Urothelium cell line (cell line): ENCODE results near the gene AHNAK2.

Source experiments
- DNase-seq: peaks from one replicate; pipeline ENCODE4 v3.0.0; 2011; ENCODE audit warnings: low spot score, mixed read lengths
- FAIRE-seq: peaks from 2 replicates; lab custom pipeline; 2011; peaks lifted over from hg19 to GRCh38; lab: Jason Lieb, UNC

Gene AHNAK2

GRCh38 chr14:104973385-104974145, 4.6 kb downstream of the AHNAK2 start:
- FAIRE-seq (peak; percentile 17), DNase-seq (peak; percentile 87)

- FAIRE-seq: peak; percentile 44
- no peak for DNase-seq
Measured at GRCh38 chr14:104973135-104973384, 5.1 kb downstream of the AHNAK2 start.

GRCh38 chr14:104972301-104973134, 5.7 kb downstream of the AHNAK2 start:
- FAIRE-seq (peak; percentile 20), DNase-seq (peak; percentile 69)

GRCh38 chr14:104971447-104972240, 6.5 kb downstream of the AHNAK2 start:
- no peak for DNase-seq
- no peak for FAIRE-seq

DNA sequence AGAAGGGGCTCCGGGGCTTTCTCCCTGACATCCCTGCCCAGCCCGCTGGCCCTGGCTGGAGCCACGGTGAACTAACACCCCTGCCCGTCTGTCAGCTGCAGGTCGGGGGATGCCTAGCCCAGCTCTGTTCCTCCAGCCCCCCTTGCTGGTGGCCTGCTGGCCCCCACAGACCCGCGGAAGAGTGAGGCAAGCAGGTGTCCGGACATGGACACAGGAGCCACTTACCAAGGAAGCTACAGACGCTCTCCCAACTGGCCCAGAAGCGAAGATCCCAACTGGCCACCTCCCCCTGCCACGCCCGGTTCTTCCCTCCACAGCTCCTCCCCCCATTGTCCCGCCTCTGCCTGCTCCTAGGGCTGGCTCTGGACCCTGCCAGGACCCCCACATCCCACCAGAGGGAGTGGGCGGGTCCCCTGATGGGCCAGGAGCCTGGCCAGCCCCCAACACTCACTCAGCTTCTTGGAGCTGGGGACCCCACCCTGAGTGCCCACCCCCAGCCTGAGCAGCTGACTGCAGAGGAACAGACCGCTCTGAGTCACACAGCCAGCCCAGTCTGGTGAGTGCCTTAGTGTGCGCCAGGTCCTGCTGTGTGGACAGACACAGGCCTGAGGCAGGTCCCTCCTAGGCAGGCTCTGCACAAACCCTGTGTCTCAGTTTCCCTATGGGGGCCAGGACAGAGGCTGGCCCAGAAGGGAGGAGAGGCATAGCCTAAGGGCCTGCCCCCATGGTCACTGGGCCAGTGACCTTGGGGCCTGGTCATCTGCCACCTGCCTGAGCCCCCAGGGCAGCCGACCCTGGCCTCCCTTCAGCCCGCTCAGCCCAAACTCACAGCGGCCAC, 7.7 kb downstream of the AHNAK2 start:
- peak; percentile 82 for FAIRE-seq

DNA sequence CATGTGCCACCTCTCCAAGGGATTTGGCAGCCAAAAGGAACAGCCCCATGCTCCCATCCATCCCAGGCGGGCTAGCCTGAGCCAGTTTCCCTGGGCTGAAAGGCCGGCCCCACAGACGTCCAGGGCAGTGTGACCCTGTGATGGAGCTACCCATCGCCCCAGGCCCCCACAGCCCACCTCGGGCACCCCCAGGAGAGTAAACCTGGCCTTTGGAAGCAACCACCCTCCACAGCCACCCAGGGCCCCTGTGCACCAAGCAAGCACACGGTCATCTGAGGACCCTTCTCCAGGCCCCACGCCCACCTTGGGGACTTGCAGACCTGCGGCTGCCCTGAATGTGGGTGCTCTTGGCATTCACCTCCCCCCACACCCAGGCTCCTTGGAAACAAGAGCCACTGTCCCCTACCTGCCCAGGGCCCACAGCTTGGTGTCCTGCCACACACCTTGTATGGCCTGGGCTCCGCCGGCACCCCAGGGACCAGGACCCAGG, 8.4 kb downstream of the AHNAK2 start:
- FAIRE-seq (no peak), DNase-seq (no peak)

More for the DNA sequence above, 7.7 kb downstream of the AHNAK2 start:
- DNase-seq: peak; percentile 73

DNA sequence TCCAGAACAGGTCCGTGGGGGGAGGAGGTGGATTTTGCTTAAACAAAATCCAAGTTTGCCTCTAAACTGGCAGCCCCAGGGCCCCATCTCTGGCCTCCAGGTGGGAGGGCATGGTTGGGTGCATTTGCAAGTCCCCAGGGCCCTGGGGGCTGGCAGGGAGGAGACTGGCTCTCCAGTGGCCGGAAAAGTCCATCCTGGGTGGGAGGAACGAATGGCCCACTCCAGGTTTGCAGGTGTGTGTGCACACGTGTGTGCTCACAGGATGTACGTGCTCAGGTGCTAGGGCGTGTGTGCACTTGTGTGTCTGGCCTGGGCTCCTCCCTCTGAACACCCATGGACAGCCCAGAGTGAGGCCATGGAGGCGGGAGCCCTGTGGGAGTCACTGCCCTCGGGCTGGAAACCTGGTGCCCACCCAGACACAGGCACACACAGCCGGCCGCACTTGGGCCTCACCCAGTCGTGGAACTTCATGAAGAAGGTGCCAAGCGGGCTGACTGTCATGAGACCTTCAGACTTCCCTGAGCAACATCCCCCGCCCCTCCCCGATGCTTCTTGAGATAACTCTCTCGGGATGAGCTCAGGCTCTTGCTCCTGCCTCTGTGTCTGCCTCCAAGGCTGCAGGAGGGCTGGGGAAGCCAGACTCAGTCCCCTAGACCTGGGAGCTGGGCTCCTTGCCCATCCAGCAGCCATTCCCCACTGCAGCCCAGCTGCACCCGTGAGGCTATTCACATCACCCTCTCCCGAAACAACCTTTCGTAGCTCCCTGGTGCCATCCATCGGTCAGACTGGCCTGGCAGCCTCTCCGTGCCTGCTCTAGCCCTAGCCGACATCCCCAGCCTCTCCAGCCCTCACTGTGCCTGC, 9.4 kb downstream of the AHNAK2 start:
- DNase-seq: no peak
- no peak for FAIRE-seq

DNA sequence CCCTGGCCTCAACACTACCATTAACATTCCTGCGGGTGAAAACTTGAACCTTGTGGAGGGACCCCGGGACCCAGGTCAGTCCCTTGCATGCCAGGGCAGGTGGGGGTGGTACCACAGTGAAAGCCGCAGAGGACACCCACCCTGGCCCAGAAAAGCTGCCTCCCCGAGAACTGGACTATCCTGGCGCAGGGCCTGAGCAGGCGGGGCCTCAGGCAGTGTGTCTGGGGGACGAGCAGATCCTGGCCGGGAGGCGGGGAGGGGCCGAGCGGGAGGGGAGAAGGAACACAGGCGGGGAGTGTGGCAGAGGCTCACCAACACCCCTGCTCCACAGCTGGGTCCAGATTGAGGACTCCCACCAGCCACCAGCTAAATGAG, 10.0 kb downstream of the AHNAK2 start:
- FAIRE-seq (no peak), DNase-seq (peak; percentile 71)

DNA sequence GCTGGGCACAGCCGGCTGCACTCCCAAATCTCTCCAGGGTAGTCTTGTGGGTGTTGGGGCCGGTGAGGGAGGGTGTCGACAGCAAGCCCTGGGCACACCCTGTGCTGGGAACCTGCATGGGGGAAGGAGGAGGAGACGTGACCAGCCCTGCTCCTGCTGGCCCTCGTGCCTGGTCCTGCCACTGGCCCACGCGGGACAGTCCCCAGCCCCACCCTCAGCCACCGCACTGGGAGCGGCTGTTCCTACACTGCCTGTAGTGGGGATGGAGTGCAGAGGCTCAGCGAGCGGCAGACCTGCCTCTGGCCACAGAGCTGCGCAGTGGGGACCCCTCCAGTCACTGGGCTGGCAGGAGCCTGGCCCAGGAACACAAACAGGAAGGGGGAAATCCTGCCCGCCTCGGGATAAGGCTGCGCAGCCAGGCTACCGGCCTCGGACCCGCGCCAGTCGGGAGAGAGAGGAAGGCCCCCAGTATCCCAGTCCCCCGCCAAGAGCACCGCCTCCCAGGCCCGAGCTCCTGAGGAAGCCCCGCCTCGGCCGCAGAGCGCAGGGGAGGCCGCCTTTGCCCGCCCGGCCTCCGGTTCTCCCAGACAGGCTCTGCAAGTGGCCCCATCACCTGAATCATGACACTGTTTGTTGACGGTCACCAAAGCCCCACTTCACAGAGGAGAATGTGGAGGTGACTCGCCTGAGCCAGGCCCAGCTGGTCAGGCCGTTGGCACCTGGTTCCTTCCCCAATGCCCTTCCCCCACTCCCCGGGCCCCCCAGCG, 10.6 kb downstream of the AHNAK2 start:
- FAIRE-seq: no peak
- peak; percentile 46 for DNase-seq

- FAIRE-seq (no peak), DNase-seq (no peak)
Measured at GRCh38 chr14:104966981-104967385, 11.2 kb downstream of the AHNAK2 start.

DNA sequence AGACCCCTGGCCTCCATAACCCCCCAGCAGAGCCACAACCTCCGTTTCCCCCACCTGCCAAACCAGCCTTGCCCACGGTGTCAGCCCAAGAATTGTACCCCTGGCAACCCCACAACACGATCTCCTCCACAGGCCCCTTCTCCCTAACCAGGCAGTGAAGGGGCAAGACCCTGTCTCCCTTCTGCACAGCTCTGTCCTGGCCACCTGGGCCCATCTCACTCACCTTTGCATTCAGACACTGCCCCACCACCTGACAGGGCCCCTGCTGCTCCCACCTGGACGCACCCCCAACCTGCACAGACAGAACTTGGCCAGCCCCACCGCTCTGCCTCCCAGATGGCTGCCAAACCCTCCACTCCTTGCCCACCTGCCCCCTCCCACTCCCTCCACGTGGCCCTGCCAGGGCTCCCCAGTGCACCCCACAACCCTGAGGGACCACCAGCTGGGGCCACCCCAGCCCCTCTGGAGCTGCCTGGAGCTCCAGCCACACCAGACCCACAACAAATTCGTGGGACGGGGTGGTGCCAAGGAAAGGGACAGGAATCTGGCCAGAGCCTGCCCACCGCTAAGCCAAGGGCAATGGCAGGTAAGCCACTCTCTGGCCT, 11.8 kb downstream of the AHNAK2 start:
- no peak for FAIRE-seq
- no peak for DNase-seq

DNA sequence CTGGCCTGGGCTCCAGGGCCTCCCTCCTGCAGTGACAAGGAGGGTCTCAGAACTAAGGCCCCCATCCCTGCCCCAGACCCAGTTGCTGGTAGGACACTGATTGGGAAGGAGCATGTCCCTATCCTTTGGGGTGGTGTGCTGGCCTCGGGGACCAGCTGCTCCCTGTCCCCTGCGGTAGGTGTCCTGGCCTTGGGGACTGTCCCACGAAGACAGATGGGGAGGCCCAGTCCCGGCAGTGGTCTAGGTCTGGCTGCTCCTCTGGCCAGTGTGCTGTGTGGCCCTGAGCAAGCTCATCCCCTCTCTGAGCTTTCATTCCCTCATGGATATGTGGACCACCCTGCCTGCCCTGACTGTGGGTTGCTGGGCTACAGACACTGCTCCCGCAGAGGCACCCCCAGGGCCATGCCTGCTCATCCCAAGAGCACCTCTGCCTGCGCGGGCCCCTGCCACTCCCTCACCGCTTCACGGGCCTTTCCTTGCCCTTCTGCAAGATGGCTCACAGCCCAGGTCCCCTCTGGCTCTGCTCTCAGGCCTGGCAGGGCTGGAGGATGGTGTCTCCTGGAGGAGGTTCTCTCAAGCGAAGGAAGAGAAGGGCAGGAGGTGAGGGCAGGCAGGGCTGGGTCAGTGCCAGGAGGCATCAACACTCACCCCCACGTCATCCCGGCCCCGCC, 12.5 kb downstream of the AHNAK2 start:
- no peak for DNase-seq
- FAIRE-seq: no peak

DNA sequence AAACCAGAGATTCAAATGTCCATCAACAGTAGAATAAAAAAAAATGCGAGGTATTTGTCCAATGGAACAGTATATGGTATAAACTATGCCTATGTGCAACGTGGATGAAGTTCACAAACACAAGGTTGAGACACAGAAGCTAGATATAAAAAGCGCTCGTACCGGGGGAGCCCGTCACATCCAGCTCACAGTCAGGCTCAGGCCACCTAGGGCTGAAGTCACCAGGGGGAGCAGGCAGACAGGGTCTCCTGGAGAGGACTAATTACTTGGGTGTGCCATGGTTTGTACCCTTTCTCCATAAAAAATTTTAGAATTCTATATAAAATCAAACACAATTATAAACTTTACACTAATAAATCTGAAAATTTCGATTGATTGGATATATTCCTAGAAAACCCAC, 13.6 kb downstream of the AHNAK2 start:
- DNase-seq: no peak
- FAIRE-seq: no peak

DNA sequence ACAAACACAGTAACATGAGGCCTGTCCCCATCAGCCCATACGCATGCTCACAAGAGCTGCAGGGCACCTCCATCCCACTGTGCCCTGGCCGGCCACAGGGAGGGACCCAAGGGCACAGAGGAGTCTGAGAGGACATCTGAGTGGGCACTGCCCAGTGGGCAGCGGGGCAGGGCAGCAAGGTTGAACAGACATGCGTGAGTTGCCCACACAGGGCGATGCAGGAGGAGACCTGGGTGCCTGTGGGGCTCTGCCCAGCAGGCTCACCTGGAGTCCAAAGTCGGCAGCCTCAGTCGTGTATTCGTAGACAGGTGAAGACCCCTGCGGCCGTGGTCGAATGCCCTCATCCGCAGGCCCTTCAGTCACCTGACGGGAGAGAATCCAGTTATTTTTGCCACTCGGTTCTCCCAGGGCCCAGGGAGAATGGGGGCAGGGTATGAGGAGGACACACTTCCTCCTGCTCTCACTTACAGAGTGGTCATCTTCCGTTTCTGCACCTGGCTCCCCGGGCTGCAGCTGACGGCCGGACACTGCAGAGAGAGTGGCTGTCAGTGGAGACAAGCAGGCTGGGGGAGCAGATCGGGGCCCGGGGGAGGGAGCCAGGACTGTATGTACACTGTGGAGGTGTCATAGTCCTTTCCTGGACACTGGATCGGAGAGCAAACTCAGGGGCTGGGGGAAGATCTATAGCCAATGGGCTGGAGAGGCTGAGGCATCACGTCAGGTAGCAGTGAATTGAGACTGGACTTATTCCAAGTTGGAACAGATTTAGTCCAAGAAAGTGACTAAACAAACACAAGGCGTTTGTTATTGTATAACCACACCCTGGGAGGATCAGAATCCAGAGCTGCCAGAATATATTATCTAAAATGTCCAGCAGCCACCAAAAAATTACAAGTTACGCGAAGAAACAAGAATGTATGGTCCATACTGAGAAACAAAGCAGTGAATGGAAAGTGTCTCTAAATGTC, 20.7 kb downstream of the AHNAK2 start:
- no peak for DNase-seq
- FAIRE-seq: no peak

- FAIRE-seq (no peak), DNase-seq (no peak)
Measured at GRCh38 chr14:104956290-104956890, 21.8 kb downstream of the AHNAK2 start.

GRCh38 chr14:104955396-104955770, 22.8 kb downstream of the AHNAK2 start:
- DNase-seq: no peak
- FAIRE-seq: no peak
